Fibroblast of lung (primary cell): ENCODE measurements around the gene SLC6A5. TPM values are rescaled to one million over a fixed set of nuclear protein-coding genes. Genes with fewer than 3 reads are reported as not detected.

Experiments used
- DNase-seq, 2 donors: peaks; one replicate each; pipeline versions ENCODE4 v3.0.0 to v3.0.0-alpha.2; 2010; ENCODE audit warnings: low read depth in 2 of 2
- H2AFZ ChIP-seq: 2 replicates; pipeline ENCODE4 v1.5.1; 2012; ENCODE audit warnings: low read length, control low read depth, inconsistent platforms
- H3K27ac ChIP-seq: 2 replicates; pipeline ENCODE4 v1.5.1; 2011; ENCODE audit warnings: low read length, control low read depth; ENCODE audit not compliant: insufficient read depth
- H3K27me3 ChIP-seq: 2 replicates; pipeline ENCODE4 v1.5.1; 2011; ENCODE audit warnings: mild to moderate bottlenecking, low read length; ENCODE audit not compliant: control insufficient read depth, insufficient read depth
- H3K36me3 ChIP-seq: 2 replicates; pipeline ENCODE4 v1.5.1; 2011; ENCODE audit warnings: low read length; ENCODE audit not compliant: control insufficient read depth, insufficient read depth
- H3K4me1 ChIP-seq: 2 replicates; pipeline ENCODE4 v1.5.1; 2011; ENCODE audit warnings: low read length; ENCODE audit not compliant: control insufficient read depth, insufficient read depth; ENCODE audit errors: extremely low read depth
- H3K4me2 ChIP-seq: 2 replicates; pipeline ENCODE4 v1.5.1; 2011; ENCODE audit warnings: low read length, control low read depth; ENCODE audit not compliant: insufficient read depth; ENCODE audit errors: extremely low read depth
- H3K4me3 ChIP-seq, 4 experiments: fragments of 200-600 bp in 1 of 4; sonication (generic) in 1 of 4; replicated peaks in 1 of 4; 2 replicates each; pipeline ENCODE4 v1.5.1; 2011 to 2016; ENCODE audit warnings: low read length in 4 of 4, low read depth in 3 of 4, mild to moderate bottlenecking in 3 of 4, control low read depth in 2 of 4, inconsistent platforms in 1 of 4, mixed read lengths in 1 of 4; ENCODE audit not compliant: insufficient read depth in 1 of 4; ENCODE audit errors: control extremely low read depth in 1 of 4
- H3K79me2 ChIP-seq: 2 replicates; pipeline ENCODE4 v1.5.1; 2012; ENCODE audit warnings: mild to moderate bottlenecking, low read length, inconsistent platforms; ENCODE audit not compliant: control insufficient read depth, insufficient read depth
- H3K9ac ChIP-seq: 2 replicates; pipeline ENCODE4 v1.5.1; 2011; ENCODE audit warnings: mild to moderate bottlenecking, low read length, control low read depth; ENCODE audit not compliant: insufficient read depth
- H3K9me3 ChIP-seq: 2 replicates; pipeline ENCODE4 v1.5.1; 2012; ENCODE audit warnings: low read depth, low read length; ENCODE audit not compliant: control insufficient read depth, insufficient read depth
- H4K20me1 ChIP-seq: 2 replicates; pipeline ENCODE4 v1.5.1; 2011; ENCODE audit warnings: low read length; ENCODE audit not compliant: control insufficient read depth, insufficient read depth; ENCODE audit errors: extremely low read depth
- EZH2 ChIP-seq: IDR thresholded peaks from 2 replicates; pipeline ENCODE4 v1.5.1; 2012; ENCODE audit warnings: low read length, control low read depth, mild to moderate bottlenecking; ENCODE audit errors: missing control alignments
- polyA plus RNA-seq, 2 donors: library from polyadenylated mRNA; depleted of rRNA in 1 of 2; stranded (reverse) in 1 of 2; unstranded in 1 of 2; fragments of >200 nt; gene quantifications; 2 replicates each; pipeline ENCODE4 v1.2.1, GENCODE V29; 2011 to 2012; ENCODE audit warnings: missing spikeins in 1 of 2
- total RNA-seq: library from RNA; depleted of rRNA; stranded (reverse); fragments of >200 nt; gene quantifications from 2 replicates; pipeline ENCODE4 v1.2.1, GENCODE V29; 2014
- TF ChIP-seq, protein P1 (sequence below), 2 donors: IDR thresholded peaks in 1 of 2; conservative IDR thresholded peaks in 1 of 2; 1 replicate in 1 of 2; 2 replicates in 1 of 2; pipeline ENCODE4 v1.5.1; 2011 to 2012; ENCODE audit warnings: low read length in 2 of 2, control low read depth in 1 of 2, inconsistent platforms in 1 of 2, low read depth in 1 of 2, mild to moderate bottlenecking in 1 of 2

SLC6A5 gene
- total and polyA plus RNA-seq, 2 donors (not counting 1 experiment from before 2014, with no cell fraction given) = not detected

DNA sequence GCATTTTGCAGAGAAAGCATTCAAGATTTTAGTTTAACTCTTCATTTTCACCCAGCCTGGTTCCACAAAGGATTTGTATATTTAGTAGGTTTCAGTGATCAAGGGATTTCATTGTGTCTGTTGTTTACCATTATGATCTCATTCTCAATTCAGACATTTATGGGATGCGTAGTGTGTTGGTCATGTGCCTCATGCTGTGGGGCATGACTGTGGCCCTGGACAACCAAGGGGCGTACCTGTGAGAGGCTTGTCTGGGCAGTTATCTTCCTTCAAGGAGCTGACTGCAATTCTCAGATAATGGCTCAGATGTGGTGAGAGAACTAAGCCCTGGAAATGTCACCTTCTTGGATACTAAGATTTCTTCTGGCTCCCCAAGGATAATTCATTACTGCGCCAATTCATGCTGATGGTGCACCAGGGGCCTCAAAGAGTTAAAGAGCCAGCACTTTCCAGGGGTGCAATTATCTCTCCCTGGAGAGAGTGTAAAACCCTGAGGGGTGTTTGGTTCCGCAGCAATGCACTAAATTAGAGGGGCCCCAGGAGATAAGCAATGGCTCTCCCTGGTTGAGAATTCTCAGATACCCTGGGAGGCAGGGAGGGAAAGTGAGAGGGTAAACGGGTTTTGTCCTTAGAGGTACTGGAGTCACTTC lies 32.2 kb downstream of the SLC6A5 start:
- H3K9ac ChIP-seq = no peak overlapping the region
- H3K4me3 ChIP-seq = no peak overlapping the region
- TF ChIP-seq EZH2 = no peak
- TF ChIP-seq, protein P1, sequence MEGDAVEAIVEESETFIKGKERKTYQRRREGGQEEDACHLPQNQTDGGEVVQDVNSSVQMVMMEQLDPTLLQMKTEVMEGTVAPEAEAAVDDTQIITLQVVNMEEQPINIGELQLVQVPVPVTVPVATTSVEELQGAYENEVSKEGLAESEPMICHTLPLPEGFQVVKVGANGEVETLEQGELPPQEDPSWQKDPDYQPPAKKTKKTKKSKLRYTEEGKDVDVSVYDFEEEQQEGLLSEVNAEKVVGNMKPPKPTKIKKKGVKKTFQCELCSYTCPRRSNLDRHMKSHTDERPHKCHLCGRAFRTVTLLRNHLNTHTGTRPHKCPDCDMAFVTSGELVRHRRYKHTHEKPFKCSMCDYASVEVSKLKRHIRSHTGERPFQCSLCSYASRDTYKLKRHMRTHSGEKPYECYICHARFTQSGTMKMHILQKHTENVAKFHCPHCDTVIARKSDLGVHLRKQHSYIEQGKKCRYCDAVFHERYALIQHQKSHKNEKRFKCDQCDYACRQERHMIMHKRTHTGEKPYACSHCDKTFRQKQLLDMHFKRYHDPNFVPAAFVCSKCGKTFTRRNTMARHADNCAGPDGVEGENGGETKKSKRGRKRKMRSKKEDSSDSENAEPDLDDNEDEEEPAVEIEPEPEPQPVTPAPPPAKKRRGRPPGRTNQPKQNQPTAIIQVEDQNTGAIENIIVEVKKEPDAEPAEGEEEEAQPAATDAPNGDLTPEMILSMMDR (conservative IDR thresholded peaks at IDR 0.05 in 1 of 2, IDR thresholded peaks at IDR 0.05 in 1 of 2; ENCODE audit: low read depth in 1 of 2, low read length in 2 of 2) = no peak
- no peaks in the 10 kb centered on the region for H3K9me3 ChIP-seq
- H3K27me3 ChIP-seq = no peaks in the 10 kb centered on the region
- no peak overlapping the region for H3K4me2 ChIP-seq
- H3K79me2 ChIP-seq = no peaks in the 10 kb centered on the region
- no peaks in the 10 kb centered on the region for H4K20me1 ChIP-seq
- no peak overlapping the region for H3K27ac ChIP-seq
- H3K4me1 ChIP-seq = no peaks in the 10 kb centered on the region
- no peak overlapping the region for H2AFZ ChIP-seq
- DNase-seq = no peak
- no peaks in the 10 kb centered on the region for H3K36me3 ChIP-seq

DNA sequence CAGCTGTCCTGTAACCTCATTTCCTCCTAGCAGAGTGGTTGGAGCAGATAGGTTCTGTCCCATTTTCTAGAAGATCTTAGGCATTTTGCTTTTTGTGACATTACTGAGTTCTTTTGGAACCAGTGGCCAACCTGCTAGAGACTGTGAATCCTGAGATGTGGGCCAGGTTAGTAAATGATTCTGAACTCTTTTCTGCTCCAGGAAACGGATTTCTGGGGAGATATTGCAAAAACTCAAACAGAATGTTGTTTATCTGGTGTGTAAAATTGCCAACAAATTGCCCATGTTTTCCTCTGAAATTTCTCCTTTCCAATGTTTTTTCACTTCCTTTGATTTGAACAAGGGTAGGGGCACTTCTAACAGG lies 32.7 kb downstream of the SLC6A5 start:
- no peak for TF ChIP-seq EZH2
- TF ChIP-seq, protein P1 (conservative IDR thresholded peaks at IDR 0.05 in 1 of 2, IDR thresholded peaks at IDR 0.05 in 1 of 2; ENCODE audit: low read depth in 1 of 2, low read length in 2 of 2) = no peak
- DNase-seq = no peak
- Histone ChIP-seq H3K27me3 (no peaks in the 10 kb centered on the region), H3K9ac (no peak overlapping the region), H2AFZ (no peak overlapping the region), H3K4me2 (no peak overlapping the region), H3K4me1 (no peaks in the 10 kb centered on the region), H4K20me1 (no peaks in the 10 kb centered on the region), H3K36me3 (no peaks in the 10 kb centered on the region), H3K27ac (no peak overlapping the region), H3K79me2 (no peaks in the 10 kb centered on the region), H3K9me3 (no peaks in the 10 kb centered on the region), H3K4me3 (no peak overlapping the region)

DNA sequence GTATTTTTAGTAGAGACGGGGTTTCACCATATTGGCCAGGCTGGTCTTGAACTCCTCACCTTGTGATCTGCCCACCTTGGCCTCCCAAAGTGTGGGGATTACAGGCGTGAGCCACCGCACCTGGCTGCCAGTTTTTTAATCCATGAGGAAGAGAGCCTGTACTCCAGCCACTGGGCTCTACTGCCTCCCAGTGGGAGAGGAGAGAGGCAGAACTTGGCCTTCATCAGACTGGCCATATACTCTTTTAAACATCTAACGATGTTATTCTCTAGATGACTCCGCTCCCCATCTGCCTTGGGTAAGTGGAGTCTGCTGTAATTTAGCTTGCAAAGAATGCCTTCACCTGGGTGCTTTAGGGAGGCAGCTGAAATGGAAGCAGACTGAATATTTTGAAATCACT lies 34.6 kb downstream of the SLC6A5 start:
- TF ChIP-seq, protein P1 (conservative IDR thresholded peaks at IDR 0.05 in 1 of 2, IDR thresholded peaks at IDR 0.05 in 1 of 2; ENCODE audit: low read depth in 1 of 2, low read length in 2 of 2) = no peak
- TF ChIP-seq EZH2 = no peak
- Histone ChIP-seq H3K27me3 (no peaks in the 10 kb centered on the region), H3K9me3 (no peaks in the 10 kb centered on the region), H3K4me3 (no peak overlapping the region), H2AFZ (no peak overlapping the region), H3K9ac (no peak overlapping the region), H3K79me2 (no peaks in the 10 kb centered on the region), H3K36me3 (no peaks in the 10 kb centered on the region), H3K4me1 (no peaks in the 10 kb centered on the region), H4K20me1 (no peaks in the 10 kb centered on the region), H3K4me2 (no peak overlapping the region), H3K27ac (no peak overlapping the region)
- DNase-seq = no peak
